Skin of body (tissue), 2 donors: ENCODE data around the gene ADIRF. TPM values are rescaled to one million over a fixed set of nuclear protein-coding genes. Genes with fewer than 3 reads are reported as not detected.
A peak's percentile ranks its signal among the peaks of the same experiment; 100 is the strongest.
"Not testable (repeated sequence)": the region's sequence is repeated elsewhere in the genome, so short reads cannot be mapped to it uniquely, and the experiment has no call there.

Experiments used
- DNase-seq: peaks from one replicate; lab custom pipeline; 2025; lab: John Stamatoyannopoulos, UW
- total RNA-seq: library from RNA; depleted of rRNA; stranded (reverse); fragments of >200 nt; gene quantifications from one replicate; pipeline ENCODE4 v1.2.3, GENCODE V29; 2014

The ADIRF gene
- total RNA-seq, 1 donor from 2014 or later = 69.2 TPM

- no peak for DNase-seq
These were observed 22.7 kb upstream of the ADIRF start for GRCh38 chr10:86945361-86946212.

DNA sequence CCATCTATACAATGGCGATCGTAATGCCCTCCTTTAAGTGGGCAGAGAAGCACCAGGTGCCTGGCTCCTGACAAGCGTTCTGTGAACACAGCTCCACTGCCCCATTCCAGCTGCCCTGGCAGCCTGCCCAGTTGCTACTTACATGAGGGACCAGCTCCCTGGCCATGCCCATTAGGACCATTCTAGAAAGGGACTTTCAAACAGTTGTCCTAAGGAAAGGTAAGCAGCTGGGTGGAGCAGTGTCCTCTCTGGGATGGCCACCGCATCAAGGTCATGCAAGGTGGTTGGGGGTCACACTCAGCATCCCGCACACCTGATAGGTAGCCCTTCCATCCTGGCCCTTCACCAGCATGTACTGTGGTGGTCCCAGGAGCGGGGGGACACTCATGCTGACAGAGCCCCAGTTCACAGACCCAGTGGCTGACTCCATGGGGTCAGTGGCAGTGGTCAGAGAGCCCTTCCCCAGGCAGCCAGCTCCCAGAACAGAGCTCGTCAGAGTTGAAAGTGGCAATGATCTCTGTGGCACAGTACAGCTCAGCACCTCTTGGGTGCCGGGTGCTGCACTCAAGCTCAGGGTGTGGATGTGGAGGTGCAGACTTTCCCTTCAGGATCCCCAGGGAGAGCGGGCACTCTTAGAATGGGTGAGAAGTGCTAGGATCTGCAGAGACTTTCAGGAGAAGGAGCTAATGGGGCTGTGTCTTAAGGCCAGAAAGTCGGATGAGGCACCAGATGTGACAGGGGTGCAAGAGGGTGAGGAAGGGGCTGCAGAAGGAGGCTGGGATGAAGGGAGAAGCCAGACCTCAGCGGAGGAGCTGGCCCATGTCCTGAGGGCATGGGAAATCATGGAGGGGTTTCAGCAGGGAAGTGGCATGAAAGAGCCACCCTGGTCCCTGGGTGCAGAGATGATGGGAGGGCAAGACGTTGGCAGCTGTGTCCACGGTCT lies 21.8 kb upstream of the ADIRF start:
- no peak for DNase-seq

DNA sequence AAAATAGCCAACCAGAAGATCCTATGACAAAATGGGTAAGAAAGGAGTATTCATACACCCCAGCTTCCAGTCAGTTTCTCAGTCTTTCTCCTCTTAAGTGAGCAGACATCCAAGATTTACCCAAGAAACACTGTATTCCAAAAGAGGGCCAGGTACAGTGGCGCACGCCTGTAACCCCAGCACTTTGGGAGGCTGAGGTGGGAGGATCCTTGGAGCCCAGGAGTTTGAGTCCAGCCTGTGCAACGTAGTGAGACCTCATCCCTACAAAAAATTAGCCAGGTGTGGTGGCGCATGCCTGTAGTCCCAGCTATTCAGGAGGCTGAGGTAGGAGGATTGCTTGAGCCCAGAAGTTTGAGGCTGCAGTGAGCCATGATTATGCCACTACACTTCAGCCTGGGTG lies 20.5 kb upstream of the ADIRF start:
- not testable (repeated sequence) for DNase-seq

DNA sequence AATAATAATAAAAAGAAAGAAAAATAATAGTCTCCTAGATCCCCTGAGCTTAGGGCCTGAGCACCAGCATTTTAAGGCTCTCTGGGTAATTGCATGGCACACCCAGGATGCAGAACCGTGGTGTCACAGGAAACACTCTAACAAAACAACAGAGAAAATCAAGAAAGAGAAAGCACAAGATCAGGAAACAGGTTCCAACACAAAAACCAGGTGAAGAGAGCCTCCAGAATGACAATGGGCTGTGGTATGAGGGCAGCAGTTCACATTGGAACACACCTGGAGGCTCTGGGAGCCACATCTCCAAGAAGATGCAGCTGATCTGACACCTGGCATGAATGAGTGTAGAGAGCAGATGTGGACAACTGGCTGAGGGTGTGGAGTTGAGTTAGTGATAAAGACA lies 17.9 kb upstream of the ADIRF start:
- DNase-seq = no peak

DNA sequence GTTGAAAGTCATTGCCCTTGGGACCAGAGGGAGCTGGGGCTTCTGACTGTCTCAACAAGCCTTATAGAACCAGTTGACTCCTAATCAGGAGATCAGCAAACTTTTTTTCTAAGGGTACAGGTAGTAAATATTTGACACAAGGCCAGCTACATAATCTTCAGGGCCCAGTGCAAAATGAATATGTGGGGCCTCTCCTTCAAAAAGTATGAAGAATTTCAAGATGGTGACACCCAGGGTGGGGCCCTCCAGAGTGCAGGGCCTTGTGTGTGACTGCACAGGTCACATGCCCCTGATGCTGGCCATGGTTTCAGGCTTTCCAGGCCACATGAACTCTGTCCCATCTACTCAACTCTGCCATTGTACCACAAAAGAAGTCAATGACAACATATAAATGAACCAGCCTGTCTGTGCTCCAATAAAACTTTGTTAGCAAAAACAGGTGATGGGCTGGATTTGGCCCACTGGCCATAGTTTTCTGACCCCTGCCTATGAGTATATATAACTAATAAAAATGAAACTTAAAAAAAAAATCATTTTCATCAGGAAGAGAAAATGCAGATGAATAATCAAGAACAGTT lies 17.0 kb upstream of the ADIRF start:
- DNase-seq = no peak

GRCh38 chr10:86952106-86952505 lies 16.2 kb upstream of the ADIRF start:
- DNase-seq = no peak

DNA sequence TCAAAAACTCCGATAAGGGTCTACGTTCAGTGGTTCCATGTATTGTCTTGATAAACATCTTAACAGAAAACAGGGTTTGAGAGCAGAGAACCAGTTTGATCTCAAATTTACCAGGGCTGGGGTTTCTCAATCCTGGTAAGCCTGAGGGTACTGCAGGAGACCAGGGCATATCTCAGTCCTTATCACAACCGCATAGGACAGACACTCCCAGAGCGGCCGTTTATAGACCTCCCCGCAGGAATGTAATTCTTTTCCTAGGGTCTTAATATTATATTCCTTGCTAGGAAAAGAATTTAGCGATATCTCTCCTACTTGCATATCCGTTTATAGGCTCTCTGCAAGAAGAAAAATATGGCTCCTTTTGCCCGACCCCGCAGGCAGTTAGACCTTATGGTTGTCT lies 15.6 kb upstream of the ADIRF start:
- DNase-seq = not testable (repeated sequence)

DNA sequence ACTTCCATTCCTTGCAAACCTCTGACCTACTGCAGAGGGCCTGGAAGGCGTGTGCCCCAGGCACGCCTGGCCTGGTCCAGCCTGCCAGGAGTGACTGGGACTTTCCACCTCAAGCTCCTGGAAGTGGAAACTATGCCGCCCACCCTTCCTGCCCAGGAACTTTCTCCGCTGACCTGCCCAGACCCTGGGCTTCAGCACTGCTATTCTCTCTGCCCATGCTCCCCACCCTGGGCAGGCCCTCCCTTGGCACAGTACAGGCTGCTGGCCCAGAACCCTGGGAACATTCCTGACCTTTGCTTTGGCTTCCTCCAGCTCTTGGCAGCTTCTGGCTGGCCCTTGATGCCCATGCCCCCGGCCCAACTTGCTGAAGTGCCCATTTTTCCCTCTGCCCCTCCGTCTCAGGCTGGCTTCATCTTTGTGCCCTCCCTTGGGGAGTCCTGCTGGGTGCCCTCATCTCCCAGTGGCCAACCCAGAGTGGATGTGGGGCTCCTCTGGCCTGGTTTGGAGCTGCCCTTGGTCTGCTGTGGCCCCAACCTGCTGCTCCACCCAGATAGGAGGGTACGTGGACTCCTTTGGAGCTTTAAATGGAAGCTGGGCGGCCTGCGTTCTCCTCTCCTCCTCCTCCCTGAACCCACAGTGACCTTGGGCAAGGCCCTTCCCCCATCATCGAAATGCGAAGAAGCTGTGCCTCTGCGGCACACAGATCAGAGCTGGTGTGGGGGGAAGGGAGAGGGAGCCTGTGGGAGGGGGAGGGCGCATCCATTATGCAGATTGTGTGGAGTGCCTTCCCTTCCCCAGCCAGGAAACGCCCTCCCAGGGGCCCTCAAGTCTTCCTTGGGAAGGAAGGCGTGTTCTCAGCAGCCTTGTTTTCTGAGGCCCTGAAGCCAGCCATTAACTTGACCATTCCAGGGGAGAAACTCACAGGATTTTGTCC lies 14.3 kb upstream of the ADIRF start:
- DNase-seq = peak; percentile 66

- DNase-seq = no peak
These were observed 13.4 kb upstream of the ADIRF start for GRCh38 chr10:86954681-86955500.

DNA sequence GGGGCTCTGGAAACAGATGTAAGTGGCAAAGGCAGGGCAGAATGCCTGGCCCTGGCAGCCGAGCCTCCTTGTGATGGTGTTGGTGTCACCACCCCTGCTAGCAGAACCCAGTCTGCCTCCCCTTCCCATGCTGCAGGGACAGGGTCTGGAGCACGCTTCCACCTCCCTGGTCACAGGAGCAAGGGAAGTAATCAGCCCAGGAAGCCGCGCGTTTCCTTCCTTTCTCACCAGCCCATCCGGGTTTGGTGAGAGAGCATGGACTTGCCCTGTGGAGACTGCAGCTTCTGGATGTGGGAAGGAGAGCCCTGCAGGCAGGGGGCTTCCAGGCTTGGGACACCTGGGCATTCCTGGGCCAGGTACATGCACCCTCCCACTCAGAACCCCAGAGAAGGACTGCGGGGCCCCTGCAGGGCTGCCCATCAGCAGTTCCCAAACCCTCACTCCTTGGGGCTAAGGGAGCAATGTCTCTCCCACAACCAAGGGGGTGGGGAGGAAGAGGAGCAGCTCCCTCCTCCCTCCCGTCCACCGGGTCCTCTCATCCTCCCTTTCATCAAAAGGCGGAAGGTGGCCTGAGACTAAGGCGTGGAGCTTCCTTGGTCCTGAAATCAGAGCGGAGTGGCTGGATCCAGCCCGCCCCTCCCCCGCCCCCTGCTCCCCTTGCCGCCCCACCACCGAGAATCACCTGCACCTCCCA lies 12.6 kb upstream of the ADIRF start:
- DNase-seq = no peak

DNA sequence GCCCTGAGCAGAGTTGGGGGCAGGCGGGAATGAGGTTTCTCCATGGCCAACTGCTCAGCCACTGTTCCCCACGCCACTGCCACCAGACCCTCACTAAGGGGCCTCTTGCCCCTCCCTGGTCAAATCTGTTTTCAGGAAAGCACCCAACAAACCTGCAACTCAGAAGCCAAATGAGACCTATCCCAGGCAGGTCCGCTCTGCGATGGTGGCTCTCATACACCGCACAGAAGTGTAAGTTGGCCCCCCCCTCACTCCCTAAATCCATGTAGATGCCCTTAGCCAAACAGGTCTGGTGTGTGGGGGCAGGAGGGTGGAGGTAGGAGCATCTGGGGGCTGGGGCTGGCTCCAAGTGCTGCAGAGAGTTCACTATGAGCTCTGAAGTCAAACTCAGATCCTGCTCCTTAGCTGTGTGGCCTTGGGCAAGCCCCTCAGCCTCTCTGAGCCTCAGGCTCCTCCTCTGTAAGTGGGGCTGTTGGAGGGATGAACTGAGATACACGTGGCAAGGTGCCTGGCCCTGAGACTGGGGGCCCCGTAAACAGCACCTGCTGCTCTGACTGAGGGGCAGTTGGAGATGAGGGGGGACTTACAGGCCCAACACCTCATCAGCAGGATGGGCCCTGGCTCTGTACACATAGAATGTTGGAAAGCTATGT lies 12.0 kb upstream of the ADIRF start:
- no peak for DNase-seq

DNA sequence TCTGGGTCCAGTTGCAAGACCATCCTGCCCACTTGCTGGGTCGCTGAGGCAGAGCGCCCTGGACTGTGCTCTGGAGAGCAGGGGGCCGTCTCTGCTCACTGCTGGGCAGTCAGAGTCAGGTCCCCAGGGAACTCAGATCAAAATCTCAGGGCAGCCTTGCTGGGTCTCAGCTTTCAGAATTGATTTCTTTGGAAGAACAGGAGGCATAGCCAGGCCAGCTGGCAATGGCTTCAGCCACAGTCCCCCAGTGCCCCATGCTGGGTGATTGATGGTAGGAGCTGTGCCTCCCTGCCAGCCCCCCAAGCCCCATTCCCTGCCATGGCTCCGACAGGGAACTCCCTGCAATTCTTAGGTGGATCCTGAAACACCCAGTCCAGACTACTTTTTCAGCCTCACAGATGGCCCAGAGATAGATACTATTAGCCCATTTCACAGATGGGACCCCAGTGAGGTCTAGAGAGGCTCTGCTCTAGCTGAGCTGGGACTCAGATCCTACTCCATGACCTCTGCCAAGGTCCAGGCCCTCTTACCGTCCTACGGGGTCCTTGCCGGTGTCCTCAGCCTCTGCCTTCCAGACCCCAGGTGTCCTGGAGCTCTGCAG lies 11.3 kb upstream of the ADIRF start:
- no peak for DNase-seq

DNA sequence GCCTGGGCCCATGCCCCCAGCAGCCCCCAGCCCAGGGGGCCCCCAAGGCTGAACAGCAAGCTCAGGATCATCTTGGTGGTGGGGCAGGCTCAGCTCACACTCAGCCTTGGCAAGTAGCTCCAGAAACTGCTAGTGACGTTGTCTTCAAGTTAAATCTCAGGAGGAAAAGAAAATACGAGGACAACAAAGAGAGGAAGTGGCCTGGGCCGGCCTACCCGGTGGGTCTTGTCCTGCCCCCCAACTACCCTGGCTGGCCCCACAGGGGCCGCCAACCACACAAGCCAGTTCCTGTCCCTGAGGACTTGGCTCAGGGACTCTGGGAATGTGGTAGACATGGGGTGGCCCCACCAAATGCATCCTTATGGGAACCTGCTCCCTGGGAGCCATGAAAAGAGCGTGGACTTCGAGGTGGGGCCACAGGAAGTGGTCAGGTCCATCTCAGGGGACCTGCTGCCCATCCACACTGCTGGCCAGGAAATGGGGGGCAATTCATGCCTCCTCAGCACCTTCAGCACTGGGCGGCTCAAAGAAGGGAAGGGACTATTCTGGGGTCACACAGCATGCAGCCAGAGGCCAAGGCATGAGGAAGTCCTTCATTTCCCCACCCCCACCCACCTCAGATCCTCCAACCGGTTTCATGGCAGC lies 10.7 kb upstream of the ADIRF start, which contains the start of gene MMRN2:
Gene MMRN2 (minus strand): TSS at position 145 of the 645 bp plus-strand sequence. CDS start 74 bp downstream, at position 71.
- no peak for DNase-seq

DNA sequence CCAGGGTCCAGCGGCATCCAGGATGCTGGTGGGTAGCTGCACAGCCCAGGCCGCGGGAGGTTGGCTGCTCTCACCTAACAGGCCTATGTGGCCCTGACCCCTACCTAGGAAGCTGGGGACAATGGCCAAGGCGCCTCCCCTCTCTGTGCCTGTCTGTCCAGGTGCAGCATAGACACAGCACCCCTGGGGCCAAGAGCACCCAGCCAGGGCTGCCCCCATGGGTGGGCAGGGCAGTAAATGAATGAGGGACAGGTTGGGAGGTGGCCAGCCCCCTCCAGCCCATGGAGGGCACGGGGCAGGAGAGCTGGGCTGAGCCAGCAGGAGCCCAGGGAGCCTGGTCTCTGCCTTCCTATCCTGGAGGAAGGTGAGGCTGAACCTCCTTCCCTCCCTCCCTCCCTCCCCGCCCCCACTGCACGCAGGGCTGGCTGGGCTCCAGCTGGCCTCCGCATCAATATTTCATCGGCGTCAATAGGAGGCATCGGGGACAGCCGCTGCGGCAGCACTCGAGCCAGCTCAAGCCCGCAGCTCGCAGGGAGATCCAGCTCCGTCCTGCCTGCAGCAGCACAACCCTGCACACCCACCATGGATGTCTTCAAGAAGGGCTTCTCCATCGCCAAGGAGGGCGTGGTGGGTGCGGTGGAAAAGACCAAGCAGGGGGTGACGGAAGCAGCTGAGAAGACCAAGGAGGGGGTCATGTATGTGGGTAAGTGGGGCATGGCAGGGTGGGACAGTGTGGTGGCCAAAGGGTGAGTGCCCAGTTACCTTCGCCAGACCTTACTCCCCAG lies 10.0 kb upstream of the ADIRF start, which contains the start of gene SNCG:
Gene SNCG (plus strand): TSS at position 484 of the 785 bp plus-strand sequence. CDS start 99 bp downstream, at position 583.
- no peak for DNase-seq

- no peak for DNase-seq
These were observed 9.2 kb upstream of the ADIRF start for GRCh38 chr10:86958901-86959736.

GRCh38 chr10:86959737-86960002 lies 8.6 kb upstream of the ADIRF start:
- DNase-seq = no peak
